ENCODE results near the gene ZNF215. TPM values are rescaled to one million over a fixed set of nuclear protein-coding genes. Genes with fewer than 3 reads are reported as not detected.

The ZNF215 gene
- polyA plus RNA-seq, 1 donor from 2014 or later: 2.5 TPM

- no peak overlapping the region for H3K4me3 ChIP-seq (ENCODE audit: low read length)
- H2AFZ ChIP-seq (ENCODE audit: low read depth, low read length): no peak overlapping the region
- H3K4me2 ChIP-seq (ENCODE audit: low read length): no peak overlapping the region
Measured at GRCh38 chr11:6925007-6925577, 1.1 kb upstream of the ZNF215 start.

GRCh38 chr11:6925636-6926207 is 504 bp upstream of the ZNF215 start:
- no peaks in the 10 kb centered on the region for H3K79me2 ChIP-seq (replicated peaks; ENCODE audit: insufficient read depth, low read length)
- H3K36me3 ChIP-seq (ENCODE audit: insufficient read depth, low read length): no peaks in the 10 kb centered on the region
- H3K27ac ChIP-seq (ENCODE audit: low read length): no peak overlapping the region
- no peak overlapping the region for H3K4me2 ChIP-seq (ENCODE audit: low read length)
- no peaks in the 10 kb centered on the region for H3F3A ChIP-seq (ENCODE audit: insufficient read depth, low read length, poor library complexity, severe bottlenecking)
- no peak overlapping the region for H2AFZ ChIP-seq (ENCODE audit: low read depth, low read length)
- no peak for TF ChIP-seq CTCF (IDR thresholded peaks at IDR 0.05; ENCODE audit: poor library complexity, severe bottlenecking)
- TF ChIP-seq SMC3 (conservative IDR thresholded peaks at IDR 0.05; ENCODE audit: poor library complexity): no peak
- no peak for TF ChIP-seq EZH2 (IDR thresholded peaks at IDR 0.05; ENCODE audit: borderline replicate concordance, insufficient read depth, low read length, poor library complexity, severe bottlenecking)
- TF ChIP-seq EP300 (conservative IDR thresholded peaks at IDR 0.05; ENCODE audit: poor library complexity, severe bottlenecking): no peak
- no peak for TF ChIP-seq RAD21 (conservative IDR thresholded peaks at IDR 0.05)
- no peak for TF ChIP-seq REST (IDR thresholded peaks at IDR 0.05; ENCODE audit: borderline replicate concordance)
- no peak for TF ChIP-seq MXI1 (conservative IDR thresholded peaks at IDR 0.05; ENCODE audit: poor library complexity, severe bottlenecking)
- no peak for TF ChIP-seq TAF1 (IDR thresholded peaks at IDR 0.05; ENCODE audit: low read depth)
- no peak for TF ChIP-seq POLR2AphosphoS5 (IDR thresholded peaks at IDR 0.05)
- H3K9me2 ChIP-seq (ENCODE audit: insufficient read depth, low read length): no peaks in the 10 kb centered on the region
- H3K9ac ChIP-seq (ENCODE audit: low read length): no peak overlapping the region
- H3K4me3 ChIP-seq (ENCODE audit: low read length): peak overlapping the region; percentile 78
- peaks cover 4% of the 10 kb centered on the region for H3K27me3 ChIP-seq (ENCODE audit: insufficient read depth, low read depth, low read length)
- H3K9me3 ChIP-seq (ENCODE audit: low read length): no peaks in the 10 kb centered on the region
- no peaks in the 10 kb centered on the region for H4K20me1 ChIP-seq (ENCODE audit: insufficient read depth)

More at GRCh38 chr11:6925007-6925577, 1.1 kb upstream of the ZNF215 start:
- no peaks in the 10 kb centered on the region for H3K9me3 ChIP-seq (ENCODE audit: low read length)
- no peak overlapping the region for H3K9ac ChIP-seq (ENCODE audit: low read length)
- H3K36me3 ChIP-seq (ENCODE audit: insufficient read depth, low read length): no peaks in the 10 kb centered on the region
- H3K79me2 ChIP-seq (replicated peaks; ENCODE audit: insufficient read depth, low read length): no peaks in the 10 kb centered on the region
- no peaks in the 10 kb centered on the region for H3K9me2 ChIP-seq (ENCODE audit: insufficient read depth, low read length)
- H3F3A ChIP-seq (ENCODE audit: insufficient read depth, low read length, poor library complexity, severe bottlenecking): no peaks in the 10 kb centered on the region
- H4K20me1 ChIP-seq (ENCODE audit: insufficient read depth): no peaks in the 10 kb centered on the region
- TF ChIP-seq EZH2 (IDR thresholded peaks at IDR 0.05; ENCODE audit: borderline replicate concordance, insufficient read depth, low read length, poor library complexity, severe bottlenecking) (no peak), REST (IDR thresholded peaks at IDR 0.05; ENCODE audit: borderline replicate concordance) (no peak), RAD21 (conservative IDR thresholded peaks at IDR 0.05) (no peak), POLR2AphosphoS5 (IDR thresholded peaks at IDR 0.05) (no peak), SMC3 (conservative IDR thresholded peaks at IDR 0.05; ENCODE audit: poor library complexity) (no peak), MXI1 (conservative IDR thresholded peaks at IDR 0.05; ENCODE audit: poor library complexity, severe bottlenecking) (no peak), EP300 (conservative IDR thresholded peaks at IDR 0.05; ENCODE audit: poor library complexity, severe bottlenecking) (no peak)
- no peak overlapping the region for H3K27ac ChIP-seq (ENCODE audit: low read length)
- H3K27me3 ChIP-seq (ENCODE audit: insufficient read depth, low read depth, low read length): peaks cover 4% of the 10 kb centered on the region
